ENCODE results near the gene LANCL3. TPM values are rescaled to one million over a fixed set of nuclear protein-coding genes. Genes with fewer than 3 reads are reported as not detected.

The LANCL3 gene
- total RNA-seq, 1 donor from 2014 or later, result 0.12 TPM

DNA sequence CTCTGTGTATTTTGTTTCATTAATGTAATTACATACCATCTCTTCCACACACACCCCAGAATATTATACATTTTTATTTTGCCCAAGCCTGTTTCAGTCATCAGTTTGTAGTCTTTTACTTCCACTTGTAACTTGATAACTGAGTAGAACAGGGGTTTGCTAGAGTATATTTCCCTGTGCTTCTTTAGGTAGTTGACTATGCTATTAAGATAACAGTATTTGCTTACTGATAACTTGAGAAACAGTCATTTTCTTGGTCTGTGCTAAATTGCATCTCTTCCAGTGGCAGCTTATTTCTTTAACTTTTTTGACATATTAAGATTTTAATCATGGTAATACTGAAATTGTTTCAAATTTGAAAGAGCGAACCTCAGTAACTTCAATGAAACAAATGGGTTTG is 107.1 kb downstream of the LANCL3 start:
- DNase-seq (ENCODE audit: extremely low read depth, low read depth, low spot score), result no peak

GRCh38 chrX:37679230-37679629 is 107.8 kb downstream of the LANCL3 start:
- DNase-seq (ENCODE audit: extremely low read depth, low read depth, low spot score), result no peak

- no peak for DNase-seq (ENCODE audit: extremely low read depth, low read depth, low spot score)
Measured at GRCh38 chrX:37679888-37680287, 108.4 kb downstream of the LANCL3 start.

DNA sequence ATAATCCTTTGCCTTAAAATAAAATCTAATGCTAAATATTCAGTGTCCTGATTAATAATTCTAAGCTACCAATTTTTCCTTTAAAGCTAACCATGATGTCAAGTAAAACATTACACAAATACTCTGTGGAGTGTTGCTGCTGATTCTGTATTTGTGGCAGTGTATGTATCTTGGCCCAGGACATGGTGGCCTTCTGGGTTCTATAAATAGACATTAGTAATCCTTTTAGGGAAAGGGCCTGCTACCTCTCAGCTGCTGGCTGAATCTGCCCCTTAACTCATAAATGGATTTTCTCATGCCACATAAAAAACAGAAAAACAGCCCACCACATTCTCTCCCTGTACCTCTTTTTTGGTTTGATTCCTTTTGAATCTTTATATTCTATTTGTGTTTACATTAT is 113.0 kb downstream of the LANCL3 start:
- DNase-seq (ENCODE audit: extremely low read depth, low read depth, low spot score), result no peak

GRCh38 chrX:37684973-37685372 is 113.5 kb downstream of the LANCL3 start:
- no peak for DNase-seq (ENCODE audit: extremely low read depth, low read depth, low spot score)

DNA sequence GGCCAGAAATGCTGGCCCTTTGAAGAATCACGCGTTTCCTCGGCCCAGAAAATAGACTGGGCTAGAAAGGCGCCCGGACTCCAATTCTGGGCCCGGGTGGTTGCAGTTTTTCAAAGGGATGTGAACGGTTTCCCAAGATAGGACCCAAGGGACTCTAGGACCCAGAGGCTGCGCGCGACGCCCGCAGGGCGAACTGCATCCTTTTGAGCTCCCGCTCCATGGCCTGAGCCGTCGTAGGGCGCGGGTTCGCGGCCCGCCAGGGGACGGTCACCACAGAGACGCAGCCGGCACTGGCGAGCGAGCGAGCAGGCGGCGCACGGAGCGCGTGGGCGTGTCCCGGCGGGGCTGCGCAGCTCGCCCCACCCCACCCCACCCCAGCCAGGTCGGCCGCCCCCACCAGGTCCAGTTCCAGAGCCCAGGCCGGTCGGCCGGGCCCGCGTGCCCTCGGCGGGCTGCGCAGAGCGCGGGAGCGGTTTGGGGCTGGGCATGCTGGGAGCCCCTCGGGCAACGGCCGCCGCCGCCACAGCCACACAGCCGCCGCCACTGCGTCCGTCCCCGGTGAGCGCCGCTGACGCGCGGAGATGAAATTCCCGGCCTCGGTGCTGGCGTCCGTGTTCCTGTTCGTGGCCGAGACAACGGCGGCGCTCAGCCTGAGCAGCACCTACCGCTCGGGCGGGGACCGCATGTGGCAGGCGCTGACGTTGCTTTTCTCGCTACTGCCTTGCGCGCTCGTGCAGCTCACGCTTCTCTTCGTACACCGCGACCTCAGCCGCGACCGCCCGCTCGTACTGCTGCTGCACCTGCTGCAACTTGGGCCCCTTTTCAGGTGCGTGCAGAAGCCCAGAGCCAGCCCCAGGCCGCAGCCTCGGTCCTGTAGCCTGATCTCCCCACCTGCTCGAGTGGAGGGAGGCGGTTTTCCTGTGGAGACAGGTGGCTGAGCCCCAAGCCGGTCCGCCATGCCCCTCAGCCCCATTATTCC is 114.2 kb downstream of the LANCL3 start, which contains the start of gene XK:
TSS of gene XK (plus strand) at position 411 of the 979 bp plus-strand sequence. CDS start at position 582, 171 bp downstream.
- no peak for DNase-seq (ENCODE audit: extremely low read depth, low read depth, low spot score)

GRCh38 chrX:37686369-37686995 is 115.0 kb downstream of the LANCL3 start:
- no peak for DNase-seq (ENCODE audit: extremely low read depth, low read depth, low spot score)

GRCh38 chrX:37686996-37687395 is 115.5 kb downstream of the LANCL3 start:
- DNase-seq (ENCODE audit: extremely low read depth, low read depth, low spot score), result no peak

GRCh38 chrX:37690119-37690518 is 118.7 kb downstream of the LANCL3 start:
- no peak for DNase-seq (ENCODE audit: extremely low read depth, low read depth, low spot score)

DNA sequence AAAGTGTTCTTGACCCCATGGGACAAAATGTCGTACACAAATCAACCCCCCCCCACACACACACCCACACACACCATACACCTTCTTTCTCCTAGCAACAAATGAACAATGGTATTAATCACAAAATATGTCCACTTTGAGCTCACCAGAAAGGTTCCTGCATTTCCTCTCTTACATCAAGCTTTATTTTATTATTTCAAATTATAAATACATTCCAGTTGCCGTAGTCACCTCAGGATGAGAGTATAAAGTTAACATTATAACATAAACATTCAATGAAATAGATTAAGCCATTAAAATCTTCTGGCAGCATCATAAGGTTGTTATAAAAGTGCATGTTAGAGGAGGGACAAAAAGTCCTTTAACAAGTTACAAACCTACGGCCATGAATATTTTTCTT is 121.5 kb downstream of the LANCL3 start:
- no peak for DNase-seq (ENCODE audit: extremely low read depth, low read depth, low spot score)

GRCh38 chrX:37697169-37697760 is 125.8 kb downstream of the LANCL3 start:
- DNase-seq (ENCODE audit: extremely low read depth, low read depth, low spot score), result no peak

DNA sequence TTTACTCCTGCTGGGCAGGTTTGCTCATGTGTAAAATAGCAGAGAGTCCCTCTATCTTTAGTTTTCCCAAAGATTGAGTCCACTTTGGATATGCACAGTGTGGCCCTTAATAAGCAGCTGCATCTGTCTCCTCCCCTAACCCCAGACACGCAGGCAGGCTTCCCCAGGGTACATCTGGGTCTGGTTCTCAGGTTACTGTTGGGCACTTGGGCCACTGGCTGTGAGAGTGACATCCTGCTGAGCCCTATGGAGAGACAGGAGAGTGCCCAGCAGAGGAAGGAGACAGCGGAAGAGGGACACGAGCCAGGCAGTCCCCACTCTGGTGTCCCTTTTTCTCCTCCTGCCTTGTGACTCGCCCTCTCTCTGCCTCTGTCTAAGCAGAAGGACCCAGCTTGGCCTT is 130.1 kb downstream of the LANCL3 start:
- DNase-seq (ENCODE audit: extremely low read depth, low read depth, low spot score), result no peak

- DNase-seq (ENCODE audit: extremely low read depth, low read depth, low spot score), result no peak
Measured at GRCh38 chrX:37711991-37712390, 140.5 kb downstream of the LANCL3 start.

DNA sequence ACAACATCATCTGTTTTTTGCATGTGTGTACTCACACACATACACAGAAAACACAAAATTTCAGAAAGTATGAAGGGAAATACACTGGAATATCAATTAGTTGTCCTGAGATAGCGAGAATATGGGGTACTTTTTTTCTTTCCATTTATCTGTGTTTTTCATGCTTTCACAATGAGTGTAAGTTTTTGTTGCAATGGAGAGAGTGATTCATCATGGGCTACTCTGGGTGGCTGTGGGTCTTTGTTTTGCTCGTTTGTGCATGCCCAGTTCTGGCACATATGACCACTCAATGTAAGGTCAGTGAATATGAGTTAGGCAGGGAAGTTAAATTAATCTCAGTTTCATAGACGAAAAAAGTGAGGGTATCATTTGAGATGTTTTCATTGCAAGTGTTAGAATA is 141.0 kb downstream of the LANCL3 start:
- no peak for DNase-seq (ENCODE audit: extremely low read depth, low read depth, low spot score)

DNA sequence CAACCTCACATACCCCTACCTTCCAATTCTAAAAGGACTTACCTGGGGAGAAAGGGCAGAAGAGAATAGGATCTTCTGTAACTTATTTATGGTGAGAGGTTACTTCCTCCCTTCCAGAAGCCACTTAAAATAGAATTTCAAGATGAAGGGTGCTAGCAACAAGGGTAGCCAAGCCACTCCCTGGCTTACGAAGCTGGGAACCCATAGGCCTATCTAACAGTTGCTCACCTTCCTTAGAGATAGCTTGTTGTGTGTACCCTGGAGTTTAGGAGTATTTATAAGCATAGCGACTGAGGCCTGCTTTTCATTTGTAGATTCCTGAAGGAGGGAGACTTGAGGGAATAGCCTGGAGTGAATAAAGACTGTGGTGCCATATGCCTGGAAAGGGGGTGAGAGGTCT is 143.0 kb downstream of the LANCL3 start:
- no peak for DNase-seq (ENCODE audit: extremely low read depth, low read depth, low spot score)

GRCh38 chrX:37716602-37717001 is 145.1 kb downstream of the LANCL3 start:
- DNase-seq (ENCODE audit: extremely low read depth, low read depth, low spot score), result no peak

DNA sequence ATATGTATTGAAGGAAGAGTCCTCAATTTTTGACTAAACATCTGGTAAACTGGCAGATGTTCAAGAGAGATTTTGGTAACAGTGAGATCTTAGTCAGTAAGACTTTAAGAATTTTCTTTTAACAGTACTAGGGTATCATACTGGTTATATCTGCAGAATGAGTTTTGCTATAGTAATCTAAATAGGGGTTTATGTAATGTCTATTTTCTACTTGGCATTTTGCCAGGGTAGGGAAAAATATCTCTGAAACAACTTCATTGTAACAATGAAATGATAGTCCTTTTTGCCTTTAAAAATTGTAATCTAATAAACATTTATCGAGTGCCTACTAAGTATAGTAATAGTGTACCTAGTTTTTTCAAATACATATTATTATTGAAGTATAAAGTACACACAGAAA is 146.2 kb downstream of the LANCL3 start:
- no peak for DNase-seq (ENCODE audit: extremely low read depth, low read depth, low spot score)

GRCh38 chrX:37722595-37722994 is 151.1 kb downstream of the LANCL3 start:
- no peak for DNase-seq (ENCODE audit: extremely low read depth, low read depth, low spot score)

DNA sequence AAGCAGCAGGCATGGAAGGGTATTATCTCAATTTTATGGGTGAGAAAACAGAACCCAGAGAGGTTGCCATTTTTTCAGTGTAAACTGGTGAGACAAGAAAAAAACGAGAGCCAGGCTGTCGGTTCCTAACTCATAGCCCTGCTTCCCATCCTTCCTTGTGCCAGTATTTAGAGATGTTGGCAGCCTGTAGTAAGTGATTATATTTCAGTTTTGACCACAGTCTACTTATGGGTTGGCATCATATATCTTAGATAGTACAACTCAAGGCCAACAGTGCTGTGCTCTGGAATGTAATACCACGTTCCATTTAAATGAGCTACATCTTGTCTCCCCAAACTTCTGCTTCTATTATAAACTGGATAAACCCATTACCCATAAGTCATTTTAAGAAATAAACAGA is 154.9 kb downstream of the LANCL3 start:
- DNase-seq (ENCODE audit: extremely low read depth, low read depth, low spot score), result no peak
